ENCODE results near the gene WWC2.

Gene WWC2

GRCh38 chr4:183364025-183364424 is 265.0 kb downstream of the WWC2 start:
- no peak overlapping the region for H3K4me2 ChIP-seq (ENCODE audit: low read depth, low read length, poor library complexity, severe bottlenecking)
- TF ChIP-seq EZH2phosphoT487 (IDR thresholded peaks at IDR 0.05; ENCODE audit: borderline replicate concordance), result no peak
- no peak for TF ChIP-seq CTCF (conservative IDR thresholded peaks at IDR 0.05; ENCODE audit: low read length)
- no peaks in the 10 kb centered on the region for H3K9me2 ChIP-seq (replicated peaks; ENCODE audit: low read depth, low read length)
- no peak overlapping the region for H3K9ac ChIP-seq (ENCODE audit: low read depth, low read length, poor library complexity, severe bottlenecking)
- H4K20me1 ChIP-seq (ENCODE audit: insufficient read depth, low read length, poor library complexity, severe bottlenecking), result no peaks in the 10 kb centered on the region
- no peaks in the 10 kb centered on the region for H3F3A ChIP-seq (ENCODE audit: low read depth)
- H2AFZ ChIP-seq (ENCODE audit: low read length), result no peak overlapping the region
- no peaks in the 10 kb centered on the region for H3K79me2 ChIP-seq (ENCODE audit: insufficient read depth, low read length)
- H3K4me1 ChIP-seq (ENCODE audit: insufficient read depth, low read length, poor library complexity, severe bottlenecking), result no peaks in the 10 kb centered on the region
- no peaks in the 10 kb centered on the region for H3K9me3 ChIP-seq (ENCODE audit: insufficient read depth, low read depth, low read length)
- H3K36me3 ChIP-seq (ENCODE audit: insufficient read depth, low read length), result no peaks in the 10 kb centered on the region
- no peaks in the 10 kb centered on the region for H3K27me3 ChIP-seq (ENCODE audit: insufficient read depth, low read length, poor library complexity, severe bottlenecking)
- no peak overlapping the region for H3K4me3 ChIP-seq (ENCODE audit: low read length, poor library complexity, severe bottlenecking)

DNA sequence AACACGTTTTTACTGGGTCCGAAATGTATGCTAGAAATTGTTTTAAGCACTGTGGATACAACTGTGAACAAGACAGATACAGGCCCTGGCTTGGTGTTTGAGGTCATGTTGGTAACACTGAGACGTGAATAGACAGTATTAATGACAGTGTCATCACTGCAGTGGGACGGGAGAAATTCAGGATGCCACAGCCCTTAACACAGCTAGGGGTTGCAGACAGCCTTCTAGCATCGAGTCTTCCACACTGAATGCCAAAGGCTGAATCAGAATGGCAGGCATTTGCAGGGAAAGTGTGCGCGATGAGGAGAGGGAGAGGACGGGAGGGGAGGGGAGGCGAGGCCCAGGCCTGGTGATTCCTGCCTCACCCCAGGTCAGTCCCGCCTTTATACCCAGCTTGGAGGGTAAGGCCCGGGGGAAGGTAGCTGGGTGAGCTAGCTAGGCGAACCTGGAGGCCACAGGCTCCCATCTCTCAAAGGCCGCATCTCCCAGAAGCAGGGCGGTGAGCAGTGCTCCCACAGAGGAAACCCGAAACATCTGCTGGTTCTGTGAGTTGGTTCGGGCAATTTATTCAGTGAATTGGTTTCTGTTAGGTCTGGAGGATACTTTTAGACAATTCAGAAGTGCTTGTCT is 267.3 kb downstream of the WWC2 start:
- Histone ChIP-seq H3K27me3 (ENCODE audit: insufficient read depth, low read length, poor library complexity, severe bottlenecking) (no peaks in the 10 kb centered on the region), H3F3A (ENCODE audit: low read depth) (no peaks in the 10 kb centered on the region), H3K36me3 (ENCODE audit: insufficient read depth, low read length) (no peaks in the 10 kb centered on the region), H3K4me1 (ENCODE audit: insufficient read depth, low read length, poor library complexity, severe bottlenecking) (no peaks in the 10 kb centered on the region), H3K9ac (ENCODE audit: low read depth, low read length, poor library complexity, severe bottlenecking) (no peak overlapping the region), H3K9me2 (replicated peaks; ENCODE audit: low read depth, low read length) (no peaks in the 10 kb centered on the region), H3K9me3 (ENCODE audit: insufficient read depth, low read depth, low read length) (no peaks in the 10 kb centered on the region), H3K79me2 (ENCODE audit: insufficient read depth, low read length) (no peaks in the 10 kb centered on the region), H3K4me2 (ENCODE audit: low read depth, low read length, poor library complexity, severe bottlenecking) (no peak overlapping the region), H3K4me3 (ENCODE audit: low read length, poor library complexity, severe bottlenecking) (no peak overlapping the region), H2AFZ (ENCODE audit: low read length) (no peak overlapping the region), H4K20me1 (ENCODE audit: insufficient read depth, low read length, poor library complexity, severe bottlenecking) (no peaks in the 10 kb centered on the region)
- TF ChIP-seq EZH2phosphoT487 (IDR thresholded peaks at IDR 0.05; ENCODE audit: borderline replicate concordance) (no peak), CTCF (conservative IDR thresholded peaks at IDR 0.05; ENCODE audit: low read length) (no peak)

GRCh38 chr4:183369073-183369472 is 270.0 kb downstream of the WWC2 start:
- no peaks in the 10 kb centered on the region for H3K9me2 ChIP-seq (replicated peaks; ENCODE audit: low read depth, low read length)
- H4K20me1 ChIP-seq (ENCODE audit: insufficient read depth, low read length, poor library complexity, severe bottlenecking), result no peaks in the 10 kb centered on the region
- H2AFZ ChIP-seq (ENCODE audit: low read length), result no peak overlapping the region
- no peaks in the 10 kb centered on the region for H3K36me3 ChIP-seq (ENCODE audit: insufficient read depth, low read length)
- H3F3A ChIP-seq (ENCODE audit: low read depth), result no peaks in the 10 kb centered on the region
- no peak for TF ChIP-seq CTCF (conservative IDR thresholded peaks at IDR 0.05; ENCODE audit: low read length)
- no peak for TF ChIP-seq EZH2phosphoT487 (IDR thresholded peaks at IDR 0.05; ENCODE audit: borderline replicate concordance)
- no peak overlapping the region for H3K4me3 ChIP-seq (ENCODE audit: low read length, poor library complexity, severe bottlenecking)
- H3K9ac ChIP-seq (ENCODE audit: low read depth, low read length, poor library complexity, severe bottlenecking), result no peak overlapping the region
- no peaks in the 10 kb centered on the region for H3K27me3 ChIP-seq (ENCODE audit: insufficient read depth, low read length, poor library complexity, severe bottlenecking)
- no peaks in the 10 kb centered on the region for H3K9me3 ChIP-seq (ENCODE audit: insufficient read depth, low read depth, low read length)
- no peak overlapping the region for H3K4me2 ChIP-seq (ENCODE audit: low read depth, low read length, poor library complexity, severe bottlenecking)
- H3K79me2 ChIP-seq (ENCODE audit: insufficient read depth, low read length), result no peaks in the 10 kb centered on the region
- no peaks in the 10 kb centered on the region for H3K4me1 ChIP-seq (ENCODE audit: insufficient read depth, low read length, poor library complexity, severe bottlenecking)

Measured in Loucy (cell line).